Measurements from ENCODE around the gene GPN1.

- TF ChIP-seq RAD21 (IDR thresholded peaks at IDR 0.05; ENCODE audit: low read depth), result no peak
- TF ChIP-seq, protein P1, sequence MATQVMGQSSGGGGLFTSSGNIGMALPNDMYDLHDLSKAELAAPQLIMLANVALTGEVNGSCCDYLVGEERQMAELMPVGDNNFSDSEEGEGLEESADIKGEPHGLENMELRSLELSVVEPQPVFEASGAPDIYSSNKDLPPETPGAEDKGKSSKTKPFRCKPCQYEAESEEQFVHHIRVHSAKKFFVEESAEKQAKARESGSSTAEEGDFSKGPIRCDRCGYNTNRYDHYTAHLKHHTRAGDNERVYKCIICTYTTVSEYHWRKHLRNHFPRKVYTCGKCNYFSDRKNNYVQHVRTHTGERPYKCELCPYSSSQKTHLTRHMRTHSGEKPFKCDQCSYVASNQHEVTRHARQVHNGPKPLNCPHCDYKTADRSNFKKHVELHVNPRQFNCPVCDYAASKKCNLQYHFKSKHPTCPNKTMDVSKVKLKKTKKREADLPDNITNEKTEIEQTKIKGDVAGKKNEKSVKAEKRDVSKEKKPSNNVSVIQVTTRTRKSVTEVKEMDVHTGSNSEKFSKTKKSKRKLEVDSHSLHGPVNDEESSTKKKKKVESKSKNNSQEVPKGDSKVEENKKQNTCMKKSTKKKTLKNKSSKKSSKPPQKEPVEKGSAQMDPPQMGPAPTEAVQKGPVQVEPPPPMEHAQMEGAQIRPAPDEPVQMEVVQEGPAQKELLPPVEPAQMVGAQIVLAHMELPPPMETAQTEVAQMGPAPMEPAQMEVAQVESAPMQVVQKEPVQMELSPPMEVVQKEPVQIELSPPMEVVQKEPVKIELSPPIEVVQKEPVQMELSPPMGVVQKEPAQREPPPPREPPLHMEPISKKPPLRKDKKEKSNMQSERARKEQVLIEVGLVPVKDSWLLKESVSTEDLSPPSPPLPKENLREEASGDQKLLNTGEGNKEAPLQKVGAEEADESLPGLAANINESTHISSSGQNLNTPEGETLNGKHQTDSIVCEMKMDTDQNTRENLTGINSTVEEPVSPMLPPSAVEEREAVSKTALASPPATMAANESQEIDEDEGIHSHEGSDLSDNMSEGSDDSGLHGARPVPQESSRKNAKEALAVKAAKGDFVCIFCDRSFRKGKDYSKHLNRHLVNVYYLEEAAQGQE (IDR thresholded peaks at IDR 0.05; ENCODE audit: low read depth), result no peak
- TF ChIP-seq TCF12 (IDR thresholded peaks at IDR 0.05; ENCODE audit: low read depth), result no peak
- TF ChIP-seq, protein P2, sequence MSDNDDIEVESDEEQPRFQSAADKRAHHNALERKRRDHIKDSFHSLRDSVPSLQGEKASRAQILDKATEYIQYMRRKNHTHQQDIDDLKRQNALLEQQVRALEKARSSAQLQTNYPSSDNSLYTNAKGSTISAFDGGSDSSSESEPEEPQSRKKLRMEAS (IDR thresholded peaks at IDR 0.05), result no peak
- no peak for TF ChIP-seq TAF1 (IDR thresholded peaks at IDR 0.05; ENCODE audit: low read depth)
- no peak for TF ChIP-seq EP300 (IDR thresholded peaks at IDR 0.05; ENCODE audit: borderline replicate concordance)
- no peak for TF ChIP-seq TEAD4 (IDR thresholded peaks at IDR 0.05)
- no peak for TF ChIP-seq CEBPB (IDR thresholded peaks at IDR 0.05)
- no peak for TF ChIP-seq YY1 (IDR thresholded peaks at IDR 0.05; ENCODE audit: low read depth)
- TF ChIP-seq ZBTB7A (IDR thresholded peaks at IDR 0.05; ENCODE audit: low read depth), result no peak
- TF ChIP-seq USF1 (IDR thresholded peaks at IDR 0.05), result no peak
- TF ChIP-seq FOXM1 (IDR thresholded peaks at IDR 0.05; ENCODE audit: borderline replicate concordance, low read depth), result no peak
- no peak for TF ChIP-seq NFIC (IDR thresholded peaks at IDR 0.05)
Measured at GRCh38 chr2:27680571-27680970, 51.7 kb downstream of the GPN1 start.

Measured in Ishikawa (cell line).